GM12878 (cell line): ENCODE data around the gene HCN4. TPM values are rescaled to one million over a fixed set of nuclear protein-coding genes. Genes with fewer than 3 reads are reported as not detected.

ENCODE experiments used
- ASH2L ChIP-seq: fragments of 300-600, 200-600 bp; sonication (generic); IDR thresholded peaks from 2 replicates; pipeline ENCODE4 v1.6.1; 2017; ENCODE audit warnings: low read depth, mild to moderate bottlenecking, borderline replicate concordance
- E4F1 ChIP-seq: fragments of 450-650 bp; IDR thresholded peaks from 2 replicates; pipeline ENCODE4 v1.6.1; 2018; ENCODE audit warnings: borderline replicate concordance, mild to moderate bottlenecking; ENCODE audit not compliant: partially characterized antibody
- EP300 ChIP-seq, 2 experiments: fragments of 150-350 bp in 1 of 2; IDR thresholded peaks; 2 replicates each; pipeline ENCODE4 v1.6.1; 2011 to 2012; ENCODE audit warnings: low read depth in 2 of 2, low read length in 2 of 2, borderline replicate concordance in 1 of 2, improper control_type of control experiment in 1 of 2, inconsistent platforms in 1 of 2; ENCODE audit not compliant: control insufficient read depth in 1 of 2
- KLF5 ChIP-seq: fragments of 450-650 bp; IDR thresholded peaks from 2 replicates; pipeline ENCODE4 v1.6.1; 2014; ENCODE audit warnings: mild to moderate bottlenecking; ENCODE audit not compliant: partially characterized antibody
- MAX ChIP-seq: IDR thresholded peaks from 2 replicates; pipeline ENCODE4 v1.6.1; 2012; ENCODE audit warnings: low read depth, low read length, improper control_type of control experiment
- MYC ChIP-seq: IDR thresholded peaks from 2 replicates; pipeline ENCODE4 v1.6.1; 2011; ENCODE audit warnings: mild to moderate bottlenecking, low read length, moderate library complexity, inconsistent platforms; ENCODE audit not compliant: insufficient read depth, insufficient replicate concordance, insufficient read length, severe bottlenecking
- RCOR1 ChIP-seq: conservative IDR thresholded peaks from 2 replicates; pipeline ENCODE4 v1.6.1; 2012; ENCODE audit warnings: low read depth, low read length, improper control_type of control experiment
- SMARCA5 ChIP-seq: fragments of 450-650 bp; IDR thresholded peaks from 2 replicates; pipeline ENCODE4 v1.6.1; 2017; ENCODE audit warnings: mild to moderate bottlenecking
- ZBTB33 ChIP-seq: fragments of 450-650 bp; IDR thresholded peaks from 2 replicates; pipeline ENCODE4 v1.6.1; 2017; ENCODE audit warnings: mild to moderate bottlenecking
- polyA plus RNA-seq, 11 experiments: library from polyadenylated mRNA; depleted of rRNA in 4 of 11; unstranded in 6 of 11; stranded (reverse) in 5 of 11; fragments of >200 nt; fragmentation: Nextera tagmentation in 4 of 11; fragmentation: Illumina TruSeq in 1 of 11; extraction: Ambion mirVana in 4 of 11; extraction: Trizol in 1 of 11; gene quantifications; 1 replicate in 1 of 11; 2 replicates in 10 of 11; pipeline versions ENCODE4 v1.2.1 to v1.2.3, GENCODE V29; 2011 to 2016; ENCODE audit warnings: inconsistent platforms in 2 of 11, missing spikeins in 2 of 11, low read depth in 1 of 11
- total RNA-seq, 4 experiments: library from RNA; depleted of rRNA in 3 of 4; stranded (reverse); fragments of >200 nt in 3 of 4; fragmentation: Illumina TruSeq in 1 of 4; extraction: Trizol in 1 of 4; gene quantifications; 2 replicates each; pipeline versions ENCODE4 v1.2.1 to v1.2.3, GENCODE V29; 2013 to 2021

HCN4 gene
- total and polyA plus RNA-seq, 10 of the 15 experiments (the other 5 are each of a cell fraction or from before 2014, with no cell fraction given), result 0.03 to 0.10 TPM; not detected in 8

GRCh38 chr15:73387507-73388255 is 18.9 kb upstream of the HCN4 start (continued):
- no peak for TF ChIP-seq RCOR1
- TF ChIP-seq E4F1, result no peak
- no peak for TF ChIP-seq SMARCA5
- no peak for TF ChIP-seq EP300 (IDR thresholded peaks at IDR 0.05; ENCODE audit: borderline replicate concordance in 1 of 2, control insufficient read depth in 1 of 2, low read depth in 2 of 2, low read length in 2 of 2)
- TF ChIP-seq MAX, result no peak
- no peak for TF ChIP-seq ASH2L
- TF ChIP-seq MYC, result no peak
- TF ChIP-seq KLF5, result no peak
- TF ChIP-seq ZBTB33, result no peak
